Germinal center (tissue), 1 donor: ENCODE results near the gene INSC.

Experiments
- DNase-seq: peaks from one replicate; pipeline ENCODE4 v3.0.0; 2012; ENCODE audit warnings: mixed read lengths, low spot score

INSC gene

GRCh38 chr11:15189641-15190365 lies 75.1 kb downstream of the INSC start:
- no peak for DNase-seq

DNA sequence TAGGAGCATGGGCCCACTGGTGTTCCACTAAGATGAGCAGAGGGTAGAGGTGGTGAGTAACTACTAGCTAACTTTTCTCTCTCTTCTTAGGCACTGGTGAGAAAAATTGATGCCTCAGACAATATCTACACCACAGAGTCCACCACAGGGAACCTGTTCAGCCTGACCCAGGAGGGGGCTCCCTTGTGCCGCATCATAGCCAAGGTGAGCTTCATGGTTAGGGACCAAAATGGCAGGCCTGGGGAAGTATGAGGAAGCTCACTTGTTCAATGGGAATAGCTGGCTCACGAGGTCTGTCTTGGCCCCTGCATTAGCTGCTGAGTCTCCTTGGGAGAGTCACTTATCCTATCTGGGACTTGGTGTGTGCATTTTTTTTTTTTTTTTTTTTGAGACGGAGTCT lies 75.9 kb downstream of the INSC start:
- DNase-seq = no peak

DNA sequence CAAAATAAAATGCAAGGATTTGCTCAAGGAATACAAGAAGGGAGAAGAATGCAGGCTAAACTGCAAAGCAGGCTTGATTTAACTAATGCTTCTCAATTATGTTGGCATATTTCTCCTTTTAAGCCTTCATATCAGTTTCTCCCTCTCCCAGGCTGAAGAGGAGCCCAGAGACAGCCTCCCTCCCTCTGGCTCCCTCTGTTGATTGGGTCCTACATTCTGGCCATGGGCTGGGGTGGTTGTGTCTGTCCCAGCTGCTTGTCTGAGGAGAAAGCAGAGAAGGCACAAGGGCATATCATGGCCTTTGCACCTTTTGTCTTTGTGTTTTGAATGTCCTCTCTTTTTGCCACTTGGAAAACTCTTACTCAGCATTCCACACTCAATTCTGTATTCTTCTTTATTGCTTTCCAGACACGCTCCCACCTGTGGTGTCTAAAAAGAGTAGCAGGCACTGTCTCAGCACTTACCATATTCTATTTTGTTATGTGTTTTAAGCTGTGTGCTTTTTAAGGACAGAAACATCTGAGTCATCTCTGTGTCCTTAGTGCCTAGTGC lies 77.4 kb downstream of the INSC start:
- DNase-seq = no peak

DNA sequence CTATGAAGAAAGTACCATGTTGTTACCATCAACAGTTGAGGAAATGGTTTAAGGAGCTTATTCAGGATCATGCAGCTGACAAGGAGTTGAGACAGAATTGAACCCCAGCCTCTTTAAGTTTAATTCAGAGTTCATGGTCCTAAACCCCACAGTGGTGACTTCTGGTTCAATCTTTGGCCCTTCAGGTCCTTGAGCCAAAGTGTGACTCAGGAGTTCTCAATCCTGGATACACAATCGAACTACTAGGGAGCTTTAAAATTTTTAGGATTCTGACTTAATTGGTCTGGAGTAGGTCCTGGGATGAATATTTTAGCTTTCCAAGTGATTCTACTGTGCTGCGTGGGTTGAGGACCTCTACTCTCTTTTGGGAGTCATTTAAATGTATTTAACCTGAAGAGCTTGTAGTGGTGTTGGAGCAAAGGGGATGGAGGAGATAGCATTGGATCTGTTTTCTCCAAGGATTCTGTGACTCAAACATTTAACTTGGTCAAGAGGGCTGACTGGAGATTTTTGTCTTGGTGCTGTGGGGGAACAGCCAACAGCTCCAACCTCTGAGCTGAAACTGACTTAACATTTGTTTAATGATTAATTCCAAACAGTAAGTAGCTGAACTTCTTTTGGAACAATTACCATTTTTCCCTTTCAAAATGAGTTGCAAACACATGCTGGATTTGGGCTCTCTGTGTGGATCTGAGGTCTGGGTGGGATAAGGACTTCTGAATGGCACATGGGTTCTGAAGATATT lies 80.1 kb downstream of the INSC start:
- no peak for DNase-seq

GRCh38 chr11:15195454-15196200 lies 80.9 kb downstream of the INSC start:
- no peak for DNase-seq

- DNase-seq = no peak
Measured at GRCh38 chr11:15196704-15197103, 82.0 kb downstream of the INSC start.

DNA sequence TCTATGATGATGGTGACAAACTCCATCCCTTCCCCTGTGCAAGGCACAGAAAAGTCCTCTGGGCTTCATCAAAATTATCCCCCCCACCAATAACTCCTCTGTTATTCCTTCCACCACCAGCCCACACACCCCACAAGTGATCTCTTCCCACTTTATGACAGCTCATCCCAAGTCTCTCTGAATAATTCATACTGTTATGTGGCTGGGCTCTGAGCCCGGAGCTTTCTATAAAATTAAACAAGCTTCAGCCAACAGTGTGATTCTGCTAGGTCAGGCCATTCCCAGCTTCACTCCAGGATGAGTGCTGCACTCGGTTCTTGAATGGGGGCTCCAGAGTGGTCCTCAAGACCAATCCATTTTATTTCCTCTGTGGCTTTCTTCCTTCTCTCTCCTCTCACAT lies 83.0 kb downstream of the INSC start:
- no peak for DNase-seq

DNA sequence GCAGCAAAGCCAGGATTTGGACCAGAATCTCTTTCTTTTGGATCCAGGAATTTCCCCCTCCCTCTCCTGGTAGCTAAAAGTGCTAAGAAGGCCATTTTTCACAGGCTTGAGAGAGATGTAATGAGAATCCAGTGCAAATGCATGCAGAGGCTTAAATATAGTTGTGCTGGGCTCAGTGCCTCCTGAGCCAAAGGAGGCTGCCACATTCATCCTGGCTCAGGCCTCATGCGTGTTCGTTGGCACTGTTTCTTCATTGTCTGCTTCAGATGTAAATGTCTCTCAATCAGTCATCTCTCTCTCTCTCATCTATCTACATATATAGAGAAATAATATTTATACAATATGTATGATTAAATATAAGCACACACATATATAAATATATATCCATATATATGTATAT lies 83.6 kb downstream of the INSC start:
- DNase-seq = no peak

DNA sequence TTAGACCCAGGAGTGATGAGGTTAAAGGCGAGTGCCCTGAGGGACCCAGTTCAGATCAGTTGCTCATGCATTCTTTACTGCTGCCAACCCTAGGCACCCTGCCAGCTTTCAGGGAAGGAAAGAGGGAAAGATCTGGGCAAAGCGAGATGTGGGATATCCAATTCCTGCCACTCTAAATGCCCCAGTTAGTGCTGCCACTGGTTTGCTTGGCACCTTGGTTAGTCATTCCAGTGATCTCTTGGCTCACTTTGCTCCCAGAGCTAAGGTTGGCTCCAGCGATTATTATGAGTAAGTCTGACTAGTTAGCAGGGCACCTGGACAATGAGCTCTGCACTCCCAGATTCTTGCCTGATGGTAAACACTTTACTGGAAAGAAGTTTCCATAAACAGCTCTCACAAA lies 85.0 kb downstream of the INSC start:
- DNase-seq = no peak

DNA sequence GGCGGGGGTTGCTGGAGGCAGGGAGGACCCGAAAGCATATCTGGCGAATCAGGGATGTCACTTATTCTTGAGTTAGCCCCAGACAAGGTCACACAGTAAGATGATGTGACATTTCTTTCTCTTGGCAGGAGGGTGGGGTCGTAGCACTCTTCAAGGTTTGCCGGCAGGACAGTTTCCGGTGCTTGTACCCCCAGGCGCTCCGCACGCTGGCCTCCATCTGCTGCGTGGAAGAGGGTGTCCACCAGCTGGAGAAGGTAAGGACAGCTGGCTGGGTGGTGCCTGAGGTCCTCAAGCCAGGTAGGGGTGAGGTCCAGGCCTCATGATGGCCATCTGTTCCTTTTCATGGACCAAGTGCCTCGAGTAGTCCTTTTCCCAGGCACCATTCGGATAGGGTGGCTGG lies 86.0 kb downstream of the INSC start:
- no peak for DNase-seq

DNA sequence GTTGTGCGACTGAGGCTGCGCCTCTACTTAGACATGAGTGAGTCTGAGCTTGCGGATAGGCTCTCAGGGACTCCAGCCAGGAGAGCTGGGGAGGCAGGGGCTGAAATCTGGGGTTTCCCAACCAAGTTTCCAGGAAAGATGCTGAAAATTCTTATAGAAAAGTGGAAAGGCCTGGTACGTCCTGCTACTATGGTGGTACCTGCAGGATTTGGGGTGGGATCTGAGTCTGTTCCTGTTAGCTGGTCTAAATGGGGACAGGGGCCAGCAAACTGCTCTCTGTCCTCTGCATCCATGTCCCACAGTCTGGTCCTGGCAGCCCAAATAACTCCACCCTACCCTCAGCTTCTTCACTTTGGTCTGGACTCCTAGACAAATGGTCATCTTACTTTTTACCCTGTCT lies 86.9 kb downstream of the INSC start:
- no peak for DNase-seq

- DNase-seq = no peak
Measured at GRCh38 chr11:15202626-15203025, 87.9 kb downstream of the INSC start.

GRCh38 chr11:15204711-15205110 lies 90.0 kb downstream of the INSC start:
- no peak for DNase-seq

DNA sequence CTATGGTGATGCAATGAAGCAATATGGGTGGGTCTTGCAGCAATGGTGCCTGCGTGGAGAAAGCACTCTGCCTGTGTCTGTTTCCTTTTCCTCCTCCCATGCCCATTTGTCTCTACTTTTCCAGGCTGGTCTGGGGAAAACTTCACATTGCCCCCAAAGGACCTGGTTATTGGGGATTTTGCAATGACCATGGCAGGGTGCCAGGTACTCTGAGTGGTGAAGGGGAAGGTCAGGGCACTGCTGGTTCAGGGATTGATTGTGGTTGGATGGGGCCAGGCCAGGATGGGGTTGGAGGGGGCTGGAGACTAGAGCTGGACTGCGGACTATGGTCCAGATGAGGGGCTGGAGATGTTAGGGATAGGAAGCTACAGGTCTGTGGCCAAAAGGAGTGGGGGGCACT lies 92.1 kb downstream of the INSC start:
- no peak for DNase-seq

GRCh38 chr11:15208378-15209222 lies 93.9 kb downstream of the INSC start:
- peak; percentile 81 for DNase-seq

DNA sequence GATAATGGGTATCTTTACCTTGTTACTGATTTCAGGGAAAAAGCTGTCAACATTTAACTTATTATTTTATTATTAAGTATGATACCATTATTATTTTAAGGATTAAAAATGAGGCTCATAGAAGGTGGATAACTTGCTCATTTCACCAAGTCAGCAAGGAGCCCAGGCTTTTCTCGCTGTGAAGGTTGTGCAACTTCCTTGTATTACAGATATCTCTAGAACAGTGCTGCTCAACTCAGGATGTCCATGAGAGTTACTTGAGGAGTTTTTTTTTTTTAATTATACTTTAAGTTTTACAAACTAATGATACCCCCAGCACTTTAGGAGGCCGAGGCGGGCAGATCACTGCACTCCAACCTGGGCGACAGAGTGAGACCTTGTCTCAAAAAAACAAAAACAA lies 98.2 kb downstream of the INSC start:
- DNase-seq = no peak

DNA sequence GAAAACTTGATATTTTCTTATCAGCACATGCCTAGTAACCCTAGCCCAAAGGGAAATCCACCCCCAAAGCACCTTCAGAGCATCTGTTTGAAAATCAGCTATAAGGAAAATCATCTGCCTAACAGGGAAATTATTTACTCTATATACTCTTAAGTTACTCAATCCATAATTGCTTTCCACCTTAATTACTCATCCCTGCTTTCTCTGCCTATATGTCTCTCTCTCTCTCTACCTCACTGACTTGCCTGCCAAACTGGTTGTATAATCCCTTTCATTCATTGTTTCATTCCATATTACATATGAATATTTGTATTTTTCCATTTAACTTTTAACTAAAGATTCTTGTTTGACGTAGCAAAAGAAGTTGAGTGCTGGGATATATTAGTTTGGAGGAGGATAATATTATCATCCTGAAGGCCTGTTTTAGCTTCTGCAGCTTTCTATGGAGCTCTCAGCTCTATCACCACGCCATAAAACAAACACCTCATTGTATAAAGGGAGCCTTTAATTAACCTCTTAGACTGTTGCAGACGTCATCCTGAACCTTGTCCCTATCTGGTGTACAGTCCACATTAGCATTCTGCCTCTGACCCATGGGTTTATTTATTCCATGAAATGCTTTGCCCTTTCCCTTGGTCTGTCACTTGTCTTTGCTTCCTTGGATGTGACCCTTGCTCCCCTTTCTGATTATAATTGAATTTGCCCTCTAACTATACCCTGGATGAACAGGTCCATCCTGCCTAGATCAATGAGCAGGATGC lies 98.9 kb downstream of the INSC start:
- no peak for DNase-seq

DNA sequence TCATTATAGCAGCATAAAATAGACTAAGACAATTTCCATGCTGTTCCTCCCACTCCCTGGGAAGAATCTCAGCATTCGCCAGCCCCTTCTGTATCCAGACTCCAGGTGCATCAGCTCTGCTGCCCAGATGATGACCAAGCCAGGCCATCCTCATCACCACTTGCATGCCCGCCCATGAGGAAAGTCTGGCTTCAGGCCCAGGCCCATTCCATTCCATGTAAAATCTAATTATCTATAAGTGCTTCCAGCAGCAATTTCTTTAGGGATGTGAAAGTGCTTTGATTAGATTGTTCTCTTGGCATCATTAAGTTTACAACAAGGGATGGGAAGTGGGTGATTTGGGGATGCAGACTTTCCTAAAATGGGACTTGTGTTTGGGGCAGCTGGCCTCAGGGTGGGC lies 100.3 kb downstream of the INSC start:
- no peak for DNase-seq

- peak; percentile 36 for DNase-seq
Measured at GRCh38 chr11:15216678-15217077, 102.0 kb downstream of the INSC start.

DNA sequence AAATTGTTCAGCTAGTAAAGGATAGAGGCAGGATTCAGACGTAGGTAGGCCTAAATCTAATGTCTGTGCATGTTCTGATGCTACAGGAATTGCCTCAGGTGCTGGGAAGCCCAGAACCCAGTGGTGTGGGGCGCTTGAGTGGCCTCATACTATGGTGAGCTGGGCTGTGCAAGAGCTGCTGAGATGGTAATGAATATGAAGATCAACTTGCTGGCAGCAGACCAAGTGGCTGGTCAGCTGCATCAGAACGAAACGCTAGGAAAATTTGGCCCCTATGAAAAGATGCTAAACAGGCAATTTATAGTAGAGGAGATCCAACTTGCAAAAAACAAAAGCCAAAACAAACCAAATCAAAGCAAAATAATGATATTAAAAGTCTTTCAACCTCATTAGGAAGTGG lies 102.7 kb downstream of the INSC start:
- no peak for DNase-seq

DNA sequence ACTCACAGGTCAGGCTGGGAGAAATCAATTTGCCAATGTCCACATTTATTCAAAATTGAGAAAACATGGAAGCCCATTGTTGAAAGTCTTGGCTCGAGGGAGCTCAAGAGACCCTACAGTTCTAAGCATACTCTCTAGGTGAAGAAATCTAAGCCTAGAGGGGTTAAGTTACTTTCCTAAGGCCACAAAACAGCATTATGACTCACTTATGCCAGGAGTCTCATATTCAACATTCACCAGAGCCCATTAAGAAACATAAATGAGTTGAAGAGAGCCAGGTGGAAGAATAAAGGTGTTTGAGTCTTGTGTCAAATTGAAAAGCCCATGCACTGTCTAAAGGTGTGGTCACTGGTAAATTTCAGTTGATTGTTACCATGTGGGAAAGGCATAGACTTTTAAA lies 108.1 kb downstream of the INSC start:
- DNase-seq = no peak
